ENCODE data around the gene AIG1.

Gene AIG1

GRCh38 chr6:143204045-143204444, 143.4 kb downstream of the AIG1 start:
- no peak for DNase-seq

- no peak for DNase-seq
Observed at GRCh38 chr6:143205131-143205535, 144.4 kb downstream of the AIG1 start.

GRCh38 chr6:143205585-143205984, 144.9 kb downstream of the AIG1 start:
- no peak for DNase-seq

- DNase-seq, result no peak
Observed at GRCh38 chr6:143205991-143206390, 145.3 kb downstream of the AIG1 start.

GRCh38 chr6:143206550-143206949, 145.9 kb downstream of the AIG1 start:
- no peak for DNase-seq

- no peak for DNase-seq
Observed at GRCh38 chr6:143210420-143210819, 149.7 kb downstream of the AIG1 start.

GRCh38 chr6:143213859-143214376, 153.2 kb downstream of the AIG1 start:
- DNase-seq, result no peak

- DNase-seq, result no peak
Observed at GRCh38 chr6:143215363-143215762, 154.7 kb downstream of the AIG1 start.

- no peak for DNase-seq
Observed at GRCh38 chr6:143215771-143216170, 155.1 kb downstream of the AIG1 start.

- DNase-seq, result no peak
Observed at GRCh38 chr6:143218233-143218632, 157.5 kb downstream of the AIG1 start.

- DNase-seq, result no peak
Observed at GRCh38 chr6:143221698-143222097, 161.0 kb downstream of the AIG1 start.

GRCh38 chr6:143222310-143222709, 161.6 kb downstream of the AIG1 start:
- no peak for DNase-seq

- DNase-seq, result no peak
Observed at GRCh38 chr6:143222801-143223231, 162.1 kb downstream of the AIG1 start.

GRCh38 chr6:143223895-143224294, 163.2 kb downstream of the AIG1 start:
- DNase-seq, result no peak

- no peak for DNase-seq
Observed at GRCh38 chr6:143224516-143224915, 163.8 kb downstream of the AIG1 start.

- DNase-seq, result no peak
Observed at GRCh38 chr6:143225929-143226328, 165.2 kb downstream of the AIG1 start.

- no peak for DNase-seq
Observed at GRCh38 chr6:143227675-143228074, 167.0 kb downstream of the AIG1 start.

- no peak for DNase-seq
Observed at GRCh38 chr6:143229400-143229799, 168.7 kb downstream of the AIG1 start.

GRCh38 chr6:143232849-143233248, 172.2 kb downstream of the AIG1 start:
- DNase-seq, result peak; percentile 59

- no peak for DNase-seq
Observed at GRCh38 chr6:143233554-143234285, 173.0 kb downstream of the AIG1 start.

GRCh38 chr6:143234734-143235133, 174.0 kb downstream of the AIG1 start:
- DNase-seq, result no peak

GRCh38 chr6:143236151-143236798, 175.6 kb downstream of the AIG1 start:
- no peak for DNase-seq

- no peak for DNase-seq
Observed at GRCh38 chr6:143238306-143238705, 177.6 kb downstream of the AIG1 start.

- DNase-seq, result no peak
Observed at GRCh38 chr6:143241111-143241510, 180.4 kb downstream of the AIG1 start.

All from activated CD8-positive, alpha-beta memory T cell treated with anti-CD3 and anti-CD28 coated beads, Interleukin-2, amount 50 U/mL, for 48 hours (primary cell).